Measurements from ENCODE around the gene CCND3. TPM values are rescaled to one million over a fixed set of nuclear protein-coding genes. Genes with fewer than 3 reads are reported as not detected.

Gene CCND3
- total RNA-seq, 1 experiment from 2014 or later = 26.9 TPM

GRCh38 chr6:41936073-41936837 lies 5.4 kb downstream of the CCND3 start:
- CTCF ChIA-PET = interaction anchor here (0.5 to 2.6 kb wide), 7 partner anchors 12 to 109 kb away, joined by 3 to 13 read pairs (median 4); partner anchors contain the start of genes BYSL, MED20 and USP49
- Mint-ChIP-seq H3K4me3 (ENCODE audit: unreplicated experiment) (no peak overlapping the region), H3K36me3 (ENCODE audit: insufficient read depth, unreplicated experiment) (peaks cover 58% of the 10 kb centered on the region), H3K9me3 (ENCODE audit: unreplicated experiment) (no peaks in the 10 kb centered on the region), H3K4me1 (ENCODE audit: low read depth, unreplicated experiment) (peaks cover 17% of the 10 kb centered on the region), H3K27me3 (ENCODE audit: insufficient read depth, unreplicated experiment) (no peaks in the 10 kb centered on the region), H3K27ac (ENCODE audit: unreplicated experiment) (peak overlapping the region; percentile 20)
- DNase-seq = peak; percentile 68 to 80
- peaks cover 33% of the 10 kb centered on the region for H3K4me1 ChIP-seq
- H3K36me3 ChIP-seq (ENCODE audit: control insufficient read depth, insufficient read depth, low read length) = peaks cover 3% of the 10 kb centered on the region
- POLR2A ChIA-PET = interaction anchor here (1.0 to 1.4 kb wide), 2 partner anchors 15 to 89 kb away, joined by 3 to 9 read pairs; partner anchors contain the start of genes BYSL and MED20
- intact Hi-C loops (cut with micrococcal nuclease; ENCODE audit: unreplicated experiment) = loop anchor here (1.0 to 5.0 kb wide), 6 partner anchors 31 to 156 kb away; partner anchors contain the start of gene PRICKLE4
- H3K4me3 ChIP-seq (ENCODE audit: low read depth, low read length) = no peak overlapping the region
- no TSS peak for BruUV-seq (replicated peaks)
- no peaks in the 10 kb centered on the region for H3K9me3 ChIP-seq
- H3K27me3 ChIP-seq (replicated peaks; ENCODE audit: control insufficient read depth, insufficient read depth, low read length) = no peaks in the 10 kb centered on the region
- peak; percentile 83 to 91 for TF ChIP-seq CTCF (IDR thresholded peaks at IDR 0.05; ENCODE audit: insufficient read depth in 1 of 2, low read depth in 1 of 2, low read length in 1 of 2, severe bottlenecking in 1 of 2, unreplicated experiment in 1 of 2)

DNA sequence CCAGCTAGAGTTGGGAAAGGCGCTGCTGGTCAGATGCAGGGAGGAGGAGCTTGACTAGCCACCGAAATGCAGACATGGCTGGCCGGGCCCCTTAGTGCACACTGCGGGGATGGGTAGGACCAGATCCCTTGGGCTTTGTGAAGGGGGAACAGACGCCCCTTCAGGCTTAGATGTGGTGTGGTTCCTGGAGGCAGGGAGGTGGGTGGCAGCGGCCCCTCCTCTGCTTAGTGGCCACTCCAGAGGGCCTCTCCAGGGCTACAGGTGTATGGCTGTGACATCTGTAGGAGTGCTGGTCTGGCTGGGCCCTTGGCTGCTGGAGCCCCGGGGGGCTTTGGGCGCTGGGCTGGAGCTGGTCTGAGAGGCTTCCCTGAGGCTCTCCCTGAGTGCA lies 5.9 kb downstream of the CCND3 start:
- Histone ChIP-seq H3K27me3 (replicated peaks; ENCODE audit: control insufficient read depth, insufficient read depth, low read length) (no peaks in the 10 kb centered on the region), H3K36me3 (ENCODE audit: control insufficient read depth, insufficient read depth, low read length) (peaks cover 3% of the 10 kb centered on the region), H3K4me1 (peaks cover 33% of the 10 kb centered on the region), H3K4me3 (ENCODE audit: low read depth, low read length) (no peak overlapping the region), H3K9me3 (no peaks in the 10 kb centered on the region)
- no TSS peak for BruUV-seq (replicated peaks)
- no peak for TF ChIP-seq CTCF (IDR thresholded peaks at IDR 0.05; ENCODE audit: insufficient read depth in 1 of 2, low read depth in 1 of 2, low read length in 1 of 2, severe bottlenecking in 1 of 2, unreplicated experiment in 1 of 2)
- ChIA-PET POLR2A (interaction anchor here (1.0 to 1.4 kb wide), 2 partner anchors 15 to 88 kb away, joined by 3 to 9 read pairs; partner anchors contain the start of genes BYSL and MED20), CTCF (interaction anchor here (0.6 to 2.6 kb wide), 5 partner anchors 15 to 109 kb away, joined by 3 to 13 read pairs (median 4); partner anchors contain the start of genes BYSL, MED20 and USP49)
- Mint-ChIP-seq H3K27ac (ENCODE audit: unreplicated experiment) (peak overlapping the region; percentile 20), H3K27me3 (ENCODE audit: insufficient read depth, unreplicated experiment) (no peaks in the 10 kb centered on the region), H3K4me1 (ENCODE audit: low read depth, unreplicated experiment) (peaks cover 17% of the 10 kb centered on the region), H3K36me3 (ENCODE audit: insufficient read depth, unreplicated experiment) (peaks cover 64% of the 10 kb centered on the region), H3K4me3 (ENCODE audit: unreplicated experiment) (no peak overlapping the region), H3K9me3 (ENCODE audit: unreplicated experiment) (no peaks in the 10 kb centered on the region)
- no peak for DNase-seq
- intact Hi-C loops (cut with micrococcal nuclease; ENCODE audit: unreplicated experiment) = loop anchor here (1.0 to 5.0 kb wide), 6 partner anchors 32 to 155 kb away; partner anchors contain the start of gene PRICKLE4

- Histone ChIP-seq H3K36me3 (ENCODE audit: control insufficient read depth, insufficient read depth, low read length) (peaks cover 4% of the 10 kb centered on the region), H3K9me3 (no peaks in the 10 kb centered on the region), H3K4me1 (peaks cover 32% of the 10 kb centered on the region), H3K4me3 (ENCODE audit: low read depth, low read length) (no peak overlapping the region), H3K27me3 (replicated peaks; ENCODE audit: control insufficient read depth, insufficient read depth, low read length) (no peaks in the 10 kb centered on the region)
- no peak overlapping the region for H3K4me3 Mint-ChIP-seq (ENCODE audit: unreplicated experiment)
- POLR2A ChIA-PET = interaction anchor here (1.4 kb wide), 1 partner anchor 14 kb away, joined by 9 read pairs; the partner anchor contains the start of genes BYSL and MED20
- no peak for TF ChIP-seq CTCF (IDR thresholded peaks at IDR 0.05; ENCODE audit: insufficient read depth in 1 of 2, low read depth in 1 of 2, low read length in 1 of 2, severe bottlenecking in 1 of 2, unreplicated experiment in 1 of 2)
- BruUV-seq (replicated peaks) = no TSS peak
- no peaks in the 10 kb centered on the region for H3K9me3 Mint-ChIP-seq (ENCODE audit: unreplicated experiment)
- H3K36me3 Mint-ChIP-seq (ENCODE audit: insufficient read depth, unreplicated experiment) = peaks cover 59% of the 10 kb centered on the region
- peak overlapping the region; percentile 20 for H3K27ac Mint-ChIP-seq (ENCODE audit: unreplicated experiment)
- H3K4me1 Mint-ChIP-seq (ENCODE audit: low read depth, unreplicated experiment) = peaks cover 13% of the 10 kb centered on the region
- CTCF ChIA-PET = interaction anchor here (0.6 to 2.6 kb wide), 4 partner anchors 14 to 110 kb away, joined by 3 to 13 read pairs (median 8); partner anchors contain the start of genes BYSL, MED20 and USP49
- H3K27me3 Mint-ChIP-seq (ENCODE audit: insufficient read depth, unreplicated experiment) = no peaks in the 10 kb centered on the region
- DNase-seq = peak in 1 of 2 experiments; percentile 31
- intact Hi-C loops (cut with micrococcal nuclease; ENCODE audit: unreplicated experiment) = loop anchor here (5.0 kb wide), 1 partner anchor 133 kb away; no protein-coding TSS in a partner anchor
These were observed 6.4 kb downstream of the CCND3 start for GRCh38 chr6:41935193-41935574.
